K562 (cell line): ENCODE results near the gene ADAMTS2.

Experiments
- CTCF ChIP-seq, 3 experiments: IDR thresholded peaks in 2 of 3; conservative IDR thresholded peaks in 1 of 3; 2 replicates each; pipeline ENCODE4 v1.5.1; 2011 to 2012; ENCODE audit warnings: low read length in 3 of 3, mild to moderate bottlenecking in 3 of 3, control low read depth in 2 of 3, improper control_type of control experiment in 1 of 3, inconsistent platforms in 1 of 3, low read depth in 1 of 3, mixed read lengths in 1 of 3, moderate library complexity in 1 of 3; ENCODE audit not compliant: insufficient read depth in 2 of 3
- EGR1 ChIP-seq: fragments of 450-650 bp; conservative IDR thresholded peaks from 2 replicates; pipeline ENCODE4 v1.6.1; 2017; ENCODE audit warnings: mild to moderate bottlenecking
- EWSR1 ChIP-seq: fragments of 450-650 bp; IDR thresholded peaks from 2 replicates; pipeline ENCODE4 v1.6.1; 2018; ENCODE audit warnings: borderline replicate concordance, mild to moderate bottlenecking, low read depth, moderate library complexity; ENCODE audit not compliant: partially characterized antibody
- IRF1 ChIP-seq: sonication (generic); formaldehyde crosslinking; IDR thresholded peaks from 2 replicates; pipeline ENCODE4 v1.8.0; 2022; ENCODE audit warnings: missing genetic modification reagents, mild to moderate bottlenecking, borderline replicate concordance
- MEF2A ChIP-seq: IDR thresholded peaks from 2 replicates; pipeline ENCODE4 v1.6.1; 2011; ENCODE audit warnings: low read depth, mild to moderate bottlenecking, low read length, moderate library complexity; ENCODE audit not compliant: control insufficient read depth
- NR2C2 ChIP-seq, 2 experiments: fragments of 200-800 bp in 1 of 2; sonication (Bioruptor generic) in 1 of 2; sonication (generic) in 1 of 2; formaldehyde crosslinking in 1 of 2; IDR thresholded peaks; 2 replicates each; pipeline versions ENCODE4 v1.6.1 to v1.8.0; 2016 to 2022; ENCODE audit warnings: mild to moderate bottlenecking in 1 of 2, missing compliant biosample characterization in 1 of 2, missing genetic modification characterization in 1 of 2, missing genetic modification reagents in 1 of 2
- SIRT6 ChIP-seq: IDR thresholded peaks from one replicate; pipeline ENCODE4 v1.6.1; 2012; ENCODE audit warnings: low read depth, mild to moderate bottlenecking, control low read depth, inconsistent platforms, low read length, moderate library complexity
- TF ChIP-seq, protein P1 (sequence below): fragments of 200-800 bp; sonication (Bioruptor generic); IDR thresholded peaks from 2 replicates; pipeline ENCODE4 v1.6.1; 2017; ENCODE audit warnings: missing genetic modification characterization, missing compliant biosample characterization
- TF ChIP-seq, protein P2 (sequence below), 2 experiments: fragments of 150-350 bp in 1 of 2; IDR thresholded peaks; 2 replicates each; pipeline ENCODE4 v1.6.1; 2012 to 2016; ENCODE audit warnings: low read depth in 2 of 2, low read length in 2 of 2, mild to moderate bottlenecking in 1 of 2, moderate library complexity in 1 of 2

DNA sequence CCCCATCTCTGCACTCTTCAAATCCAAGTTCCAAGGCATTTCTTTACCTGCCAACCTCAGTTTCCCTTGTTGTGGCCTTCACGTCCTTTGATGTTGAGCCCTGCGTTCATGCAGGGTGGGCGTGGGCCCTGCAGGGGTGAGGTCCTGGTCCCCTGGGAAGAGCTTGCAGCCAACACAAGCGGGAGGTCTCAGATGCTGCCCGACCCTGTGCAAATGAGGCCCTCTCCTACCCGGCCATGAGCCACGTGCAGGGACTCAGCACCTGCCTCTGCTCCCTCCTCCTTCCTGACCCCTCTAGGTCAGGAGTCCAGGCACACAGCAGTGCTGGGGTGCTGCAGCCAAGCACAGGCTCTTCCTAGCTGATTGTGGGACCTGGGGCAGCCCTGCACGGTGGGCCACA lies 124.5 kb downstream of the ADAMTS2 start:
- TF ChIP-seq SIRT6 (no peak), CTCF (IDR thresholded peaks at IDR 0.05 in 2 of 3, conservative IDR thresholded peaks at IDR 0.05 in 1 of 3; ENCODE audit: insufficient read depth in 2 of 3, low read depth in 1 of 3, low read length in 3 of 3) (no peak), EGR1 (no peak), IRF1 (no peak), MEF2A (no peak), EWSR1 (no peak), NR2C2 (CRISPR knock-in tag; IDR thresholded peaks at IDR 0.05) (no peak), NR2C2 (tag; IDR thresholded peaks at IDR 0.05) (no peak)
- TF ChIP-seq, protein P1, sequence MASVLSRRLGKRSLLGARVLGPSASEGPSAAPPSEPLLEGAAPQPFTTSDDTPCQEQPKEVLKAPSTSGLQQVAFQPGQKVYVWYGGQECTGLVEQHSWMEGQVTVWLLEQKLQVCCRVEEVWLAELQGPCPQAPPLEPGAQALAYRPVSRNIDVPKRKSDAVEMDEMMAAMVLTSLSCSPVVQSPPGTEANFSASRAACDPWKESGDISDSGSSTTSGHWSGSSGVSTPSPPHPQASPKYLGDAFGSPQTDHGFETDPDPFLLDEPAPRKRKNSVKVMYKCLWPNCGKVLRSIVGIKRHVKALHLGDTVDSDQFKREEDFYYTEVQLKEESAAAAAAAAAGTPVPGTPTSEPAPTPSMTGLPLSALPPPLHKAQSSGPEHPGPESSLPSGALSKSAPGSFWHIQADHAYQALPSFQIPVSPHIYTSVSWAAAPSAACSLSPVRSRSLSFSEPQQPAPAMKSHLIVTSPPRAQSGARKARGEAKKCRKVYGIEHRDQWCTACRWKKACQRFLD: no peak
- TF ChIP-seq, protein P2, sequence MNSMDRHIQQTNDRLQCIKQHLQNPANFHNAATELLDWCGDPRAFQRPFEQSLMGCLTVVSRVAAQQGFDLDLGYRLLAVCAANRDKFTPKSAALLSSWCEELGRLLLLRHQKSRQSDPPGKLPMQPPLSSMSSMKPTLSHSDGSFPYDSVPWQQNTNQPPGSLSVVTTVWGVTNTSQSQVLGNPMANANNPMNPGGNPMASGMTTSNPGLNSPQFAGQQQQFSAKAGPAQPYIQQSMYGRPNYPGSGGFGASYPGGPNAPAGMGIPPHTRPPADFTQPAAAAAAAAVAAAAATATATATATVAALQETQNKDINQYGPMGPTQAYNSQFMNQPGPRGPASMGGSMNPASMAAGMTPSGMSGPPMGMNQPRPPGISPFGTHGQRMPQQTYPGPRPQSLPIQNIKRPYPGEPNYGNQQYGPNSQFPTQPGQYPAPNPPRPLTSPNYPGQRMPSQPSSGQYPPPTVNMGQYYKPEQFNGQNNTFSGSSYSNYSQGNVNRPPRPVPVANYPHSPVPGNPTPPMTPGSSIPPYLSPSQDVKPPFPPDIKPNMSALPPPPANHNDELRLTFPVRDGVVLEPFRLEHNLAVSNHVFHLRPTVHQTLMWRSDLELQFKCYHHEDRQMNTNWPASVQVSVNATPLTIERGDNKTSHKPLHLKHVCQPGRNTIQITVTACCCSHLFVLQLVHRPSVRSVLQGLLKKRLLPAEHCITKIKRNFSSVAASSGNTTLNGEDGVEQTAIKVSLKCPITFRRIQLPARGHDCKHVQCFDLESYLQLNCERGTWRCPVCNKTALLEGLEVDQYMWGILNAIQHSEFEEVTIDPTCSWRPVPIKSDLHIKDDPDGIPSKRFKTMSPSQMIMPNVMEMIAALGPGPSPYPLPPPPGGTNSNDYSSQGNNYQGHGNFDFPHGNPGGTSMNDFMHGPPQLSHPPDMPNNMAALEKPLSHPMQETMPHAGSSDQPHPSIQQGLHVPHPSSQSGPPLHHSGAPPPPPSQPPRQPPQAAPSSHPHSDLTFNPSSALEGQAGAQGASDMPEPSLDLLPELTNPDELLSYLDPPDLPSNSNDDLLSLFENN (IDR thresholded peaks at IDR 0.05; ENCODE audit: low read depth in 2 of 2, low read length in 2 of 2): no peak
